SU-DHL-6 (cell line): ENCODE data around the gene UNC5C.

ENCODE experiments used
- H2AFZ ChIP-seq: fragments of 200-600 bp; sonication (generic); 2 replicates; pipeline ENCODE4 v1.6.1; 2014; ENCODE audit warnings: low read depth, mild to moderate bottlenecking, moderate library complexity, mixed read lengths, antibody characterized with exemption, low read length; ENCODE audit not compliant: severe bottlenecking
- H3F3A ChIP-seq: fragments of 200-600 bp; shearing (Covaris generic); 2 replicates; pipeline ENCODE4 v1.6.0; 2016; ENCODE audit warnings: antibody characterized with exemption, mild to moderate bottlenecking; ENCODE audit not compliant: insufficient read depth
- H3K27ac ChIP-seq: fragments of 200-600 bp; sonication (generic); 2 replicates; pipeline ENCODE4 v1.5.1; 2016; ENCODE audit warnings: low read depth, mild to moderate bottlenecking, low read length, moderate library complexity, mixed read lengths
- H3K27me3 ChIP-seq: fragments of 200-600 bp; sonication (generic), shearing (Covaris generic); 2 replicates; pipeline ENCODE4 v1.6.0; 2014; ENCODE audit warnings: mild to moderate bottlenecking, low read length
- H3K36me3 ChIP-seq: fragments of 200-600 bp; sonication (generic); 2 replicates; pipeline ENCODE4 v1.6.1; 2014; ENCODE audit warnings: mild to moderate bottlenecking, low read length, mixed read lengths
- H3K4me2 ChIP-seq: fragments of 300-600, 200-600 bp; shearing (Covaris generic), sonication (generic); 2 replicates; pipeline ENCODE4 v1.6.0; 2014; ENCODE audit warnings: low read length, low read depth, mild to moderate bottlenecking; ENCODE audit not compliant: poor library complexity, severe bottlenecking
- H3K4me3 ChIP-seq: fragments of 200-600 bp; sonication (generic); 2 replicates; pipeline ENCODE4 v1.5.1; 2014; ENCODE audit warnings: antibody characterized with exemption, low read length, mild to moderate bottlenecking, mixed read lengths; ENCODE audit not compliant: insufficient read depth, poor library complexity, severe bottlenecking
- H3K79me2 ChIP-seq: fragments of 200-600 bp; sonication (generic); 2 replicates; pipeline ENCODE4 v1.6.1; 2014; ENCODE audit warnings: mild to moderate bottlenecking, low read length, moderate library complexity; ENCODE audit not compliant: insufficient read depth
- H3K9ac ChIP-seq: fragments of 200-600 bp; sonication (generic); 2 replicates; pipeline ENCODE4 v1.7.0; 2014; ENCODE audit warnings: mild to moderate bottlenecking, low read length
- H3K9me2 ChIP-seq: fragments of 200-600 bp; sonication (generic); replicated peaks from 2 replicates; pipeline ENCODE4 v1.6.1; 2014; ENCODE audit warnings: low read length; ENCODE audit not compliant: insufficient read depth
- H3K9me3 ChIP-seq: fragments of 200-600 bp; sonication (generic); 2 replicates; pipeline ENCODE4 v1.6.1; 2014; ENCODE audit warnings: low read length, mixed read lengths; ENCODE audit not compliant: insufficient read depth
- H4K20me1 ChIP-seq: fragments of 200-600 bp; sonication (generic); 2 replicates; pipeline ENCODE4 v1.6.1; 2014; ENCODE audit warnings: low read depth, mild to moderate bottlenecking, antibody characterized with exemption, low read length, moderate library complexity, mixed read lengths
- CTCF ChIP-seq: fragments of 200-600 bp; sonication (generic); IDR thresholded peaks from one replicate; pipeline ENCODE4 v1.5.1; 2017; ENCODE audit warnings: antibody characterized with exemption, mild to moderate bottlenecking, low read length, moderate library complexity; ENCODE audit not compliant: insufficient read depth, poor library complexity, severe bottlenecking
- EZH2phosphoT487 ChIP-seq: fragments of 200-600 bp; sonication (generic), shearing (Covaris generic); conservative IDR thresholded peaks from 2 replicates; pipeline ENCODE4 v1.6.1; 2018; ENCODE audit warnings: mild to moderate bottlenecking, antibody characterized with exemption, low read length, moderate library complexity, mixed read lengths

UNC5C gene

DNA sequence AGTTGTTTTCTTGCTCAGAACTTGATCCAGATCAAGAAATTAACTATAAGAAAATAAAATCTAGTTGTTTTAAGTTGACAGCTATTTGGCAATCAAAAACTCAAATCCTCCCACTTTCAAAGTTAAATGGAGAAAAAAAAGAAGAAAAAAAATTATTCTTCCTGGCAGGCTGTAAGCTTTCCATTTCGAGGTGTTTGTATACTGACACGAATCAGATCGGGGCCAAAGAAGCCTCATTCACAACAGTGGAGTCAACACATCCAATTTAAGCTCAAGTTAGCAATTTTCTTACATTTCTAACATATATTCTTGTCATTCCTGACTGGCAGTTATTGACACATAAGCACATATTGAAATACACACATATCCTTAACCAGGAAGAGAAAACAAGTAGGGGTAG is 119.4 kb downstream of the UNC5C start:
- Histone ChIP-seq H3K79me2 (no peaks in the 10 kb centered on the region), H3K27me3 (no peaks in the 10 kb centered on the region), H3K4me3 (no peak overlapping the region), H3K27ac (no peak overlapping the region), H3K9ac (no peak overlapping the region), H2AFZ (no peak overlapping the region), H3K9me3 (no peaks in the 10 kb centered on the region), H3K4me2 (no peak overlapping the region), H3K9me2 (no peaks in the 10 kb centered on the region), H3K36me3 (no peaks in the 10 kb centered on the region), H4K20me1 (no peaks in the 10 kb centered on the region), H3F3A (no peaks in the 10 kb centered on the region)
- TF ChIP-seq EZH2phosphoT487 (no peak), CTCF (no peak)

DNA sequence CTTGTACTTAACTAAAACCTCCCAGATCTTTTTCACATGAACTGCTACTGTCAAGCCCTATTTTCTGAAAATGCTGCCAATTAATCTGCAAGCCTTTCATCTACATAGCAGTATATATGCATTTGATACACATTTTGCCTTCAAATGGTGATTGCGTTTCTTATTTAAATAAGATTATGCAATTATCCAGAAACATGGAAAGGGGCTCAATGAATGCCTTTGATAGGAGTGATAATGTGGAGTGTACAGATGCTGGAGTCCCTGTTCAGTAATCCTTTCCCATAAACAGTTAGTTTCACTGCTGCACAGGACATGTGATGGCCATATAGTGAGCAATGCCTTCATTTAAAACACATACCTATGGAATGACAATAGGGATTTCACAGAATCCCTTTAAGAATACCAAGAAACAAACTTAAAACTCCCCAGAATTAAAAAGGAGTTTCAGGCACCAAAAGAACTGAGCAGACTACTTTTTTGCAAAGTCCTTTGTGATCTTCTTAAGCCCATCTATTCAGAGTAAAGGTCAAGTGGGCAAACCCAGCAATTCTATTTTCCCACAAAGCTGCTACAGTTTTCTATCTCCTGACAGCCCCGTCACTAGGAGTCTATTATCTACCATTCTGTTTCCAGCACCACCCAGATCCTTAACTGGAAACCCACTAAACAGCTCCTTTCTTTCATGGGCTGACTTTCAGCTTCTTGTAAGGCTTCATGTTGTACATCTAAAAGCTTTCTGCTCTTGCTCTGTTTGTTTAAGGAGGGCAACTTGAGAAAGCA is 120.3 kb downstream of the UNC5C start:
- H3K36me3 ChIP-seq, result no peaks in the 10 kb centered on the region
- H3K27me3 ChIP-seq, result no peaks in the 10 kb centered on the region
- H3K9me2 ChIP-seq, result no peaks in the 10 kb centered on the region
- H2AFZ ChIP-seq, result no peak overlapping the region
- no peak overlapping the region for H3K4me2 ChIP-seq
- H4K20me1 ChIP-seq, result no peaks in the 10 kb centered on the region
- no peaks in the 10 kb centered on the region for H3F3A ChIP-seq
- no peaks in the 10 kb centered on the region for H3K9me3 ChIP-seq
- no peak overlapping the region for H3K4me3 ChIP-seq
- TF ChIP-seq CTCF (no peak), EZH2phosphoT487 (no peak)
- H3K9ac ChIP-seq, result no peak overlapping the region
- no peak overlapping the region for H3K27ac ChIP-seq
- H3K79me2 ChIP-seq, result no peaks in the 10 kb centered on the region

- no peak overlapping the region for H3K4me2 ChIP-seq
- H3F3A ChIP-seq, result no peaks in the 10 kb centered on the region
- no peak overlapping the region for H3K4me3 ChIP-seq
- H4K20me1 ChIP-seq, result no peaks in the 10 kb centered on the region
- no peak overlapping the region for H3K27ac ChIP-seq
- TF ChIP-seq EZH2phosphoT487 (no peak), CTCF (no peak)
- H3K9me2 ChIP-seq, result no peaks in the 10 kb centered on the region
- no peaks in the 10 kb centered on the region for H3K79me2 ChIP-seq
- no peak overlapping the region for H3K9ac ChIP-seq
- no peaks in the 10 kb centered on the region for H3K36me3 ChIP-seq
- H2AFZ ChIP-seq, result no peak overlapping the region
- H3K9me3 ChIP-seq, result no peaks in the 10 kb centered on the region
- no peaks in the 10 kb centered on the region for H3K27me3 ChIP-seq
These were observed 122.3 kb downstream of the UNC5C start for GRCh38 chr4:95426455-95426854.
